Keratinocyte (primary cell): ENCODE data around the gene TMEM240.
"Not testable (repeated sequence)": the region's sequence is repeated elsewhere in the genome, so short reads cannot be mapped to it uniquely, and the experiment has no call there.

ENCODE experiments used
- EZH2 ChIP-seq: IDR thresholded peaks from one replicate; pipeline ENCODE4 v1.6.1; 2012; ENCODE audit warnings: inconsistent platforms, mild to moderate bottlenecking, low read length, moderate library complexity
- TF ChIP-seq, protein P1 (sequence below), 3 experiments: IDR thresholded peaks in 1 of 3; conservative IDR thresholded peaks in 1 of 3; optimal IDR thresholded peaks in 1 of 3; 2 replicates in 2 of 3; 3 replicates in 1 of 3; pipeline versions ENCODE3 to v1.5.1; 2011; ENCODE audit warnings: low read length in 3 of 3, mild to moderate bottlenecking in 3 of 3, moderate library complexity in 2 of 3, control low read depth in 1 of 3, inconsistent platforms in 1 of 3; ENCODE audit not compliant: insufficient read depth in 2 of 3; ENCODE audit errors: extremely low read depth in 1 of 3

DNA sequence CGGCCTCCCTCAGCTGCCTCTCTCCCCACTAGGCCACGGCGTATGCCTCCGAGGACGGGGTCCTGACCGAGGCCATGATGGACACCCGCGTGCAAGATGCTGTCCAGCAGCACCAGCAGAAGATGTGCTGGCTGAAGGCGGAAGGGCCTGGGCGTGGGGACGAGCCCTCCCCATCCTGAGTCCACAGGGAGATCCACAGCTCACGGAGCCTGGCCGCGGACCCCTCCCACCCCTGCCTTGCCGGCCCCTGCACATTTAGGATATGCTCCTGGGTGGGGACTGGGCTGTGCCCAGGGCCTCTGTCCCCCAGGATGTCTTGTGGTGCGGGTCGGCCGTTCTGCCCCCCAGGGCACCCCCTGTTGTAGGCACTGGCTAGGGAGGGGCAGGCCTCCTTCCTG is 6.5 kb downstream of the TMEM240 start:
- TF ChIP-seq, protein P1, sequence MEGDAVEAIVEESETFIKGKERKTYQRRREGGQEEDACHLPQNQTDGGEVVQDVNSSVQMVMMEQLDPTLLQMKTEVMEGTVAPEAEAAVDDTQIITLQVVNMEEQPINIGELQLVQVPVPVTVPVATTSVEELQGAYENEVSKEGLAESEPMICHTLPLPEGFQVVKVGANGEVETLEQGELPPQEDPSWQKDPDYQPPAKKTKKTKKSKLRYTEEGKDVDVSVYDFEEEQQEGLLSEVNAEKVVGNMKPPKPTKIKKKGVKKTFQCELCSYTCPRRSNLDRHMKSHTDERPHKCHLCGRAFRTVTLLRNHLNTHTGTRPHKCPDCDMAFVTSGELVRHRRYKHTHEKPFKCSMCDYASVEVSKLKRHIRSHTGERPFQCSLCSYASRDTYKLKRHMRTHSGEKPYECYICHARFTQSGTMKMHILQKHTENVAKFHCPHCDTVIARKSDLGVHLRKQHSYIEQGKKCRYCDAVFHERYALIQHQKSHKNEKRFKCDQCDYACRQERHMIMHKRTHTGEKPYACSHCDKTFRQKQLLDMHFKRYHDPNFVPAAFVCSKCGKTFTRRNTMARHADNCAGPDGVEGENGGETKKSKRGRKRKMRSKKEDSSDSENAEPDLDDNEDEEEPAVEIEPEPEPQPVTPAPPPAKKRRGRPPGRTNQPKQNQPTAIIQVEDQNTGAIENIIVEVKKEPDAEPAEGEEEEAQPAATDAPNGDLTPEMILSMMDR (optimal IDR thresholded peaks at IDR 0.05 in 1 of 3, IDR thresholded peaks at IDR 0.05 in 1 of 3, conservative IDR thresholded peaks at IDR 0.05 in 1 of 3; ENCODE audit: extremely low read depth in 1 of 3, insufficient read depth in 2 of 3, low read length in 3 of 3): not testable (repeated sequence)
- not testable (repeated sequence) for TF ChIP-seq EZH2
